Measurements from ENCODE around the gene FBXO38.

The FBXO38 gene

DNA sequence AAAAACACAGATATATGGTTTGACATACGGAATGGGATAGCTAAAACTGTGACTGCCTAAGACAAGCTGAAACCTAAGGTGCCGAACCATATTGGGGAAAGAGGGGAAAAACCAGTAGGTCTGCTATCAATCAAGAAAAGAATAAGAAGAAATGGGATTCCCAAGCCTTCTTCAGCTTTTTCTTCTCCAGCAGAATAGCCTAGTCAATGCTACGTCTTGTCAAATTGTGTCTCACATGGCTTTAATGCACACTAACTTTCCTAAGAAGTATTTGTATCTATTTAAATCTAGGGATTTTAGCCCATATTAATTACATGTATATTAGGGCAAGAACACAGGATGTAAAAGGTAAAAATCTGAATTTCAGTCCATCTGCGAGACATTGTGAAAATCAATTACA, 797 bp upstream of the FBXO38 start:
- Histone ChIP-seq H3K4me2 (ENCODE audit: low read length) (peak overlapping the region; percentile 67), H3F3A (ENCODE audit: insufficient read depth, low read length) (no peaks in the 10 kb centered on the region), H3K4me1 (ENCODE audit: insufficient read depth, low read length, severe bottlenecking) (peaks cover 31% of the 10 kb centered on the region), H2AFZ (ENCODE audit: low read length) (peak overlapping the region; percentile 32; the same call in 1 of the 2 replicates), H3K27ac (ENCODE audit: low read depth, low read length, poor library complexity, severe bottlenecking) (no peak overlapping the region), H3K36me3 (ENCODE audit: insufficient read depth, low read length) (peaks cover 14% of the 10 kb centered on the region), H4K20me1 (ENCODE audit: insufficient read depth, low read length) (no peaks in the 10 kb centered on the region), H3K4me3 (ENCODE audit: low read depth, low read length, poor library complexity, severe bottlenecking) (peak overlapping the region; percentile 85), H3K27me3 (ENCODE audit: insufficient read depth, low read length) (no peaks in the 10 kb centered on the region), H3K9me3 (ENCODE audit: low read length) (0 out of 2 replicates have a peak, but pooled peaks cover 8% of the 10 kb centered on the region), H3K79me2 (ENCODE audit: insufficient read depth, low read length) (peaks cover 28% of the 10 kb centered on the region), H3K9ac (ENCODE audit: low read length) (peak overlapping the region; percentile 68), H3K9me2 (ENCODE audit: low read depth, low read length) (no peaks in the 10 kb centered on the region)
- no peak for TF ChIP-seq EZH2 (IDR thresholded peaks at IDR 0.05; ENCODE audit: borderline replicate concordance, low read length)
- TF ChIP-seq, protein P1, sequence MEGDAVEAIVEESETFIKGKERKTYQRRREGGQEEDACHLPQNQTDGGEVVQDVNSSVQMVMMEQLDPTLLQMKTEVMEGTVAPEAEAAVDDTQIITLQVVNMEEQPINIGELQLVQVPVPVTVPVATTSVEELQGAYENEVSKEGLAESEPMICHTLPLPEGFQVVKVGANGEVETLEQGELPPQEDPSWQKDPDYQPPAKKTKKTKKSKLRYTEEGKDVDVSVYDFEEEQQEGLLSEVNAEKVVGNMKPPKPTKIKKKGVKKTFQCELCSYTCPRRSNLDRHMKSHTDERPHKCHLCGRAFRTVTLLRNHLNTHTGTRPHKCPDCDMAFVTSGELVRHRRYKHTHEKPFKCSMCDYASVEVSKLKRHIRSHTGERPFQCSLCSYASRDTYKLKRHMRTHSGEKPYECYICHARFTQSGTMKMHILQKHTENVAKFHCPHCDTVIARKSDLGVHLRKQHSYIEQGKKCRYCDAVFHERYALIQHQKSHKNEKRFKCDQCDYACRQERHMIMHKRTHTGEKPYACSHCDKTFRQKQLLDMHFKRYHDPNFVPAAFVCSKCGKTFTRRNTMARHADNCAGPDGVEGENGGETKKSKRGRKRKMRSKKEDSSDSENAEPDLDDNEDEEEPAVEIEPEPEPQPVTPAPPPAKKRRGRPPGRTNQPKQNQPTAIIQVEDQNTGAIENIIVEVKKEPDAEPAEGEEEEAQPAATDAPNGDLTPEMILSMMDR (IDR thresholded peaks at IDR 0.05; ENCODE audit: low read length): no peak

DNA sequence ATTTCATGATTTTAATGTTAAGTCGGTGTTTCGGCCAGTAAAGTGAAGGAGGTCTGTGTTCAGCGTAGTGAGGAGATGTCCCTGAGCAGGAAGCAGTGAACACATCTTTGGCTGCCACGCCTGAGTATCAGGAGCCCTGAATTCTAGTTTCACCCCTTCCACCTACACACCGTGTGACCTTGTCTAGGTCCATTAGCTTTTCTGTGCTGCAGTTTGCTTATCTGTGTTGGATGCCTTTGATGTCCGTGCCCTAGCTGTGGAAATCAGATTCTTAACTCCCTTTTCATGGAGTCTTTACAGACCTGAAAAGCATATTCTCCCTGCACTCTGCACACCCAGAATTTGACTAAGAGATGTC, 601 bp downstream of the FBXO38 start:
- Histone ChIP-seq H3K9me3 (ENCODE audit: low read length) (no peaks in the 10 kb centered on the region), H3K27ac (ENCODE audit: low read depth, low read length, poor library complexity, severe bottlenecking) (peak overlapping the region; percentile 34), H3K9me2 (ENCODE audit: low read depth, low read length) (no peaks in the 10 kb centered on the region), H2AFZ (ENCODE audit: low read length) (no peak overlapping the region), H3F3A (ENCODE audit: insufficient read depth, low read length) (no peaks in the 10 kb centered on the region), H3K36me3 (ENCODE audit: insufficient read depth, low read length) (peaks cover 22% of the 10 kb centered on the region; the same call in 1 of the 2 replicates), H3K4me1 (ENCODE audit: insufficient read depth, low read length, severe bottlenecking) (peaks cover 31% of the 10 kb centered on the region), H4K20me1 (ENCODE audit: insufficient read depth, low read length) (no peaks in the 10 kb centered on the region), H3K27me3 (ENCODE audit: insufficient read depth, low read length) (no peaks in the 10 kb centered on the region), H3K9ac (ENCODE audit: low read length) (peak overlapping the region; percentile 83), H3K4me3 (ENCODE audit: low read depth, low read length, poor library complexity, severe bottlenecking) (peak overlapping the region; percentile 85), H3K79me2 (ENCODE audit: insufficient read depth, low read length) (peaks cover 41% of the 10 kb centered on the region), H3K4me2 (ENCODE audit: low read length) (peak overlapping the region; percentile 95)
- no peak for TF ChIP-seq EZH2 (IDR thresholded peaks at IDR 0.05; ENCODE audit: borderline replicate concordance, low read length)
- TF ChIP-seq, protein P1 (IDR thresholded peaks at IDR 0.05; ENCODE audit: low read length): no peak

DNA sequence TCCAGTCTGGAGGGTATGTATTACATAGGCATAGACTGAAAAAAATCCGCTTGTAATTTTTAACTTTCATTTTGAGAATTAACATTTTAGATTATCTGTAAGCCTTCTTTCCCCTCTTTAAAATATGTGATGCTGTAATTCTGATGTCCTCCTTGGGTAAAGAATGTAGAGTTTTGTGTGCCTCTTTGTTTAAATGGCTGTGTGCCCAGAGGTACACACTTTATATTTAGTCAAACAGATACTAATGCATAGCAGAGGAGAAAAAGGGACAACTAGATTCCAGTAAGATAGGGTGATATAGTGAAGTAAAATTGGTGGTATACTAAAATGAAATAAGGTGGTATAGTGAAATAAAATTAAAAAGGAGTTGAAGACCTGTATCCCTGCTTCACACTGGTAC, 1.3 kb downstream of the FBXO38 start:
- TF ChIP-seq, protein P1 (IDR thresholded peaks at IDR 0.05; ENCODE audit: low read length): no peak
- no peak for TF ChIP-seq EZH2 (IDR thresholded peaks at IDR 0.05; ENCODE audit: borderline replicate concordance, low read length)
- Histone ChIP-seq H3K4me2 (ENCODE audit: low read length) (peak overlapping the region; percentile 95), H3K36me3 (ENCODE audit: insufficient read depth, low read length) (peaks cover 22% of the 10 kb centered on the region; the same call in 1 of the 2 replicates), H4K20me1 (ENCODE audit: insufficient read depth, low read length) (no peaks in the 10 kb centered on the region), H3K4me1 (ENCODE audit: insufficient read depth, low read length, severe bottlenecking) (peaks cover 31% of the 10 kb centered on the region), H3K79me2 (ENCODE audit: insufficient read depth, low read length) (peaks cover 44% of the 10 kb centered on the region), H3K27me3 (ENCODE audit: insufficient read depth, low read length) (no peaks in the 10 kb centered on the region), H3K27ac (ENCODE audit: low read depth, low read length, poor library complexity, severe bottlenecking) (no peak overlapping the region), H2AFZ (ENCODE audit: low read length) (no peak overlapping the region), H3K9ac (ENCODE audit: low read length) (peak overlapping the region; percentile 83; the same call in 1 of the 2 replicates), H3F3A (ENCODE audit: insufficient read depth, low read length) (no peaks in the 10 kb centered on the region), H3K4me3 (ENCODE audit: low read depth, low read length, poor library complexity, severe bottlenecking) (peak overlapping the region; percentile 85), H3K9me3 (ENCODE audit: low read length) (no peaks in the 10 kb centered on the region), H3K9me2 (ENCODE audit: low read depth, low read length) (no peaks in the 10 kb centered on the region)
